HG03097 (cell line): ENCODE data around the gene PTGIS.

Source experiments
- ATAC-seq: cut with Tn5 transposase; IDR thresholded peaks from one replicate; pipeline ENCODE4 v1.9.1; 2021; ENCODE audit not compliant: unreplicated experiment, low FRiP score

The PTGIS gene

DNA sequence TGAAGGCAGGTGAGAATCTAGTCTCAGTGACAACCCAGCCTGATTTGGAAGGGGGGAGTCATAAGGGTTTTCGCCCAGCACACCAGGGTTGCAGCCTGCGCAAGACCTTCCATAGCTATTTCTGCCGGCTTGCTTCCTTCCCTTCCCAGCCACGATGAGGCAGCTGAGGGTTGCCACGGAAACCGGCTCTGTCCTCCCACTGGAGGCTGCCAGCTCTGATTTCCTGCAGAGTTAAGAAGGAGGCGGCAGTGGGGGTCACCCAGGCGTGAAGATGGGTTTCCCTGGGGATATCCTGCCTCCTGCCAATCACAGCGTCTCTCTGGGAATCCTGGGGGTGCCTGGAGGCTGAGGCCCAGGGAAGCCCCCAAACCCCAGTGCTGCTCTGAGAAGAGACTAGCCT, 62.4 kb downstream of the PTGIS start:
- no peak for ATAC-seq

- no peak for ATAC-seq
These were observed 64.8 kb downstream of the PTGIS start for GRCh38 chr20:49503176-49503575.

GRCh38 chr20:49501917-49502316, 66.0 kb downstream of the PTGIS start:
- ATAC-seq, result no peak

- ATAC-seq, result no peak
These were observed 70.6 kb downstream of the PTGIS start for GRCh38 chr20:49497398-49497669.

DNA sequence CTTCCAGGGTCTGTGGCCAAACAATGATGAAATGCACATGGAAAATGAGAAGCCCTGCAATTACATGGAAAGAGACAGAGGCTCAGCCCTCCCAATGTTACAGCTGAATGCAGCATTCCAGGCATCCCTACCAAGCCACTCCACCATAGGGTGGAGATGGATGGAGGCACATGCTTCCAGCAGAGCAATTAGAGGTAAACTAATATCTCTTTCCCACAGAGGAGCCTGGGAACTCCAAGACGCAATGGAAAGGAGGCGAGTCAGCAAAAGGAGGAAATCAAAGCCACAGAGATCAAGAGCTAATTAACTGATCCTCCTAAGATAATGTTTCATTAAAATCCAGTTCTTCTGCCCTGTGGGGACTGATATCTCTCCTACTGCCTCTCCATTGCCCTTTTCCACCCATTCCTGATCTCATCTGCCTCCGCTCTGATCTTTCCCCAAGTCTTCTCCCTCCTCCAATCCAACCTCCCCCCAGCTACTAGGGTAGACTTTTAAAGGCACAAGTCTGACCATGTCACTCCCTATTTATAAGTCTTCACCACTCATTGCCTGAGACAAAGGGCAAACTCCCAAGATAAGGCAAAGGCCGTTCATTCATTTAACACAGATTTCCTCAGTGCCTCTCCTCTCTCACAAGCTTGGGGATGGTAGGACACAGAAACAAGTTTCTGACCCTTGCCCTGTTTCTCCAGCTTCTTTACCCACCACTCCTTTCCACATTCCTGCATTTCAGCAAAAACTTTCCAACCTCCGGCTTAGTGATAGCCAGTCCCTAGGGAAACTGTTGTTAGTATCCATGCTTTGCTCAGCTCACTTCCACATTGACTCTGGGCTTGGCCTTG, 71.2 kb downstream of the PTGIS start:
- no peak for ATAC-seq

DNA sequence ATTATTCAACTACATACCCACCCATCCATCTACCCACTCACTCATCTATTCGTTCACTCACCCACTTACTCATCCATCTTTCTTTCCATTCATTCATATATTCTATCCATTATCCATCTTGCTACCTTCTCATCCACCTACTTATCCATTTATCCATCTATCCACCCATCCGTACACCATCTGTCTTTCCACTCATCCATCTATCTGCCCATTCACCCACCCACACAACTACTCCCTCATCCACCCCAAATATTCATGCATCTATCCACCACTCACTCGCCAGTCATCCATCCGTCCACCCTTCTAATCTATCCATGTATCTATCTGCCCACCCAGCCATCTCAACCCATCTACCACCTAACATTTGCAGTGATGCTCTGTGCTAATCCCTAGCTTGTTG, 71.9 kb downstream of the PTGIS start:
- no peak for ATAC-seq

DNA sequence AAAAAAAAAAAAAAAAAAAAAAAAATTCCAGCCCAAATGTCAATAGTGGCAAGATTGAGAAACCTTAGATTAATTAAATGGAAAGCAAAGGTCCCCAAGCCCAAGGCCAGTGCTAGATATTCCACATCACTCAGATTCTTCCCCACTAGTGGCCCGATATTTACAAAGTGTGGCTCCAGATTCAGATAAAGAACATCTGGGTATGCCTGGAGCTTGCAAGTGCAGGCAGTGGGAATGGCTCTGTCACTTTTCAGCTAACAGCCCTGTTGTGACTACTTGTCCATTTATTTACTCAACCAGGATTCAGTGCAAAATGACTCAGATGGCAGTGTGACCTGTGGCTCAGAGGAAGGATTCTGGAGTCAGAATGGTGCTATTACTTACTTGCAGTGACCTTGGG, 77.2 kb downstream of the PTGIS start:
- ATAC-seq, result no peak

GRCh38 chr20:49489688-49490087, 78.2 kb downstream of the PTGIS start:
- ATAC-seq, result no peak

GRCh38 chr20:49486064-49486463, 81.9 kb downstream of the PTGIS start:
- ATAC-seq, result no peak

DNA sequence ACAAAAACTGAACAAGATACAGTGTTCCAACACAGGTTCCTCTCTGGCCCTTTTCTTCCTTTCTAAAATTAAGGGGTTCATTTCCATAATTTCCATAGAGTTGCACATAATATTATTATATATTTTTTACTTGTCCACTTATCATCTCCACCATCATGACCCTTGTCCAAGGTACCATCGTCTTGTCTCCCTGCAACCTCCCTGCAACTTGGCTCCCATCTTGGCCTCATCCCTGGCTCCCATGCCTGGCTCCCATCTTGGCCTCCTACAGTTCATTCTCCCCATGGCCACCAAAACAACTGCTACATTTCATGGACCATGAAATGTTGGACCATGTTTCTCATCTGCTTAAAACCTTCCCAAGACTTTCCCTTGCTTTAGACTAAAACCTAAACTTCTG, 82.4 kb downstream of the PTGIS start:
- no peak for ATAC-seq

- no peak for ATAC-seq
These were observed 83.5 kb downstream of the PTGIS start for GRCh38 chr20:49484180-49485140.

GRCh38 chr20:49483696-49484123, 84.2 kb downstream of the PTGIS start:
- ATAC-seq, result no peak

- no peak for ATAC-seq
These were observed 84.8 kb downstream of the PTGIS start for GRCh38 chr20:49483018-49483695.

- no peak for ATAC-seq
These were observed 85.3 kb downstream of the PTGIS start, which contains the start of gene KCNB1 for GRCh38 chr20:49482621-49483017. Gene KCNB1, minus strand, starts transcription at chr20:49482668. Its CDS starts 188 bp downstream, at chr20:49482480.

GRCh38 chr20:49482173-49482572, 85.8 kb downstream of the PTGIS start:
- no peak for ATAC-seq

DNA sequence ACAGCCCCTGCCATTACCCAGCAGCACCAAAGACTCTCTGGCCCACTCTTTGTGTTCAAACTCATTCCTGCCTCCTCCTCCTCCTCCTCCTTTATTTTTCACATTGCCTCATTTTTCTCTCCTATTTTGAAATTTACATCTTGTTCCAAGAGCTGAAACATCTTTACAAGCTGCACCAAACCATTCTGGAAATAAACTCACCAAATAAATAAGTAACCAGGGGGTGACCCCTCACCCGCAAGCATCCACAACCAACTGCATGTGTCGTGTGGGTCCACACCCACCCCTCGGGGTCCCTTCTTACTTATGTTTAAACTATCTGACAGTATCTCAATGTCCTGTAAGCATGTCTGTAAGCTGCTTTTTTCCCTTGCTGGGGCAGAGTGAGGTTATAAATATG, 86.8 kb downstream of the PTGIS start:
- ATAC-seq, result no peak

DNA sequence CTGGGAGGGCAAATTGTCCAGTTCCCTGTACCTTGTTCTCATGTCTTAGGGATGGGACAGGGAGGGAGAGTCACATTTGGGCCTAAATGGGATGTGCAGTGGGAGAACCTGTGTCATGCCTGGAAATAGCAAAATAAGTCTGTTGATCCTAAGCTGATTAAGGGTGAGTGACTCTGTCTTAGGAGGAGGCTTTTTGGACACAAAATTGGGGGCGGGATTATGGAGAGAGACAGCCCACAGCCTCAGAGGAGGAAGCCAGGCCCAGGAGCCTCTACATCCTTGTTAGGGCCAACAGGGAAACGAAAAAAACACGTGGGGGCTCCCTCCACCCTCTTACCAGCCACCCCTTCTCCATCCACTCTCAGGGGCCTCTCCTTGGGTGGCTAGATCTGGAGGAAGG, 87.7 kb downstream of the PTGIS start:
- ATAC-seq, result no peak

DNA sequence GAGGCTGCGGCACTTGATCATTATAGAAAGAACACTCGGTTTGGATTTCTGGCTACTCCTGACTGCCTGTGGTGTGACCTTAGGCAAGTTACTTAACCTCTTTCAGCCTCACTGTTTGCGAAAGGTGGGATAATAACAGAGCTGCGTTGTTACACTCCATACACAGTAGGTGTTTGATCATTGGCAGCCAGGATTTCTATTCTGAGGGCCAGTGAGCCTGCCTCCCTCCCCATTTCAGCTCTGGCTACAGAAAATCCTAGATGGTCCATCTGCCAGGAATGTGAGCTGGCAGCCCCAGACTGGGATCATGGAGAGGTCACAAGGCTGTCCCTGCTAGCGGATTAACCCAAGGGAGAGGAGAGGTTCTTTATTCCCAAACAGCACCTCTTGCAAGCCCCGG, 88.2 kb downstream of the PTGIS start:
- ATAC-seq, result no peak

GRCh38 chr20:49478754-49479689, 88.9 kb downstream of the PTGIS start:
- no peak for ATAC-seq

- ATAC-seq, result no peak
These were observed 89.7 kb downstream of the PTGIS start for GRCh38 chr20:49478266-49478665.
